ENCODE results near the gene CALHM5. TPM values are rescaled to one million over a fixed set of nuclear protein-coding genes. Genes with fewer than 3 reads are reported as not detected.

The CALHM5 gene
- total and polyA plus RNA-seq, 2 donors from 2014 or later: 1.3 to 2.1 TPM

DNA sequence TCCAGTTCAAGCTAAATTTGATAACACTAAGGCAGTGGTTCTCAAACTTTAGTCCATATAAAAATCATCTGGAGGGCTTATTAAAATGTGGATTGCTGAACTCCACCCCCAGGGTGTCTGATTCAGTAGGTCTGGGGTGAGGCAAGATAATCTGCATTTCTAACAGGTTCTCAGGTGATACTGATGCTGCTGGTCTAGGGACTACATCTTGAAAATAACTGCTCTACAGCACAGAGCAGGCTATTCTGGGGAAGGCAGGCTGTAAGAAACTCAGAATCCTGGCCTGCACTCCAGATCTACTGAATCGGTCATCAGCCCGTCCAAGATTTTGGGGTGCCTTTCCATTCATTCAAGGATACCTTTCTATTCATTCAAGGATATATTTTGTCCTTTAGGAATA, 11.5 kb downstream of the CALHM5 start:
- intact Hi-C loops (cut with DNase I): no loop called here
- peaks cover 0 to 3% (median 0%) of the 10 kb centered on the region in 3 donors for H3K4me1 ChIP-seq (ENCODE audit: control insufficient read depth in 2 of 3, insufficient read depth in 2 of 3, low read depth in 1 of 3, low read length in 3 of 3)
- DNase-seq: no peak
- H3K4me3 ChIP-seq (ENCODE audit: low read length in 3 of 3): no peak overlapping the region
- no peaks in the 10 kb centered on the region for H3K27me3 ChIP-seq (ENCODE audit: control insufficient read depth, insufficient read depth, low read length)
- H3K27ac ChIP-seq (ENCODE audit: low read depth in 2 of 2, low read length in 2 of 2): no peak overlapping the region
- no peak overlapping the region for H3K9ac ChIP-seq (ENCODE audit: low read length in 3 of 3)
- H3K36me3 ChIP-seq (ENCODE audit: control insufficient read depth in 2 of 3, insufficient read depth in 3 of 3, low read length in 3 of 3): no peaks in the 10 kb centered on the region
- TF ChIP-seq, protein P1, sequence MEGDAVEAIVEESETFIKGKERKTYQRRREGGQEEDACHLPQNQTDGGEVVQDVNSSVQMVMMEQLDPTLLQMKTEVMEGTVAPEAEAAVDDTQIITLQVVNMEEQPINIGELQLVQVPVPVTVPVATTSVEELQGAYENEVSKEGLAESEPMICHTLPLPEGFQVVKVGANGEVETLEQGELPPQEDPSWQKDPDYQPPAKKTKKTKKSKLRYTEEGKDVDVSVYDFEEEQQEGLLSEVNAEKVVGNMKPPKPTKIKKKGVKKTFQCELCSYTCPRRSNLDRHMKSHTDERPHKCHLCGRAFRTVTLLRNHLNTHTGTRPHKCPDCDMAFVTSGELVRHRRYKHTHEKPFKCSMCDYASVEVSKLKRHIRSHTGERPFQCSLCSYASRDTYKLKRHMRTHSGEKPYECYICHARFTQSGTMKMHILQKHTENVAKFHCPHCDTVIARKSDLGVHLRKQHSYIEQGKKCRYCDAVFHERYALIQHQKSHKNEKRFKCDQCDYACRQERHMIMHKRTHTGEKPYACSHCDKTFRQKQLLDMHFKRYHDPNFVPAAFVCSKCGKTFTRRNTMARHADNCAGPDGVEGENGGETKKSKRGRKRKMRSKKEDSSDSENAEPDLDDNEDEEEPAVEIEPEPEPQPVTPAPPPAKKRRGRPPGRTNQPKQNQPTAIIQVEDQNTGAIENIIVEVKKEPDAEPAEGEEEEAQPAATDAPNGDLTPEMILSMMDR (IDR thresholded peaks at IDR 0.05; ENCODE audit: borderline replicate concordance, extremely low read depth, insufficient read depth): no peak
- FAIRE-seq: no peak
- no peaks in the 10 kb centered on the region for H3K9me3 ChIP-seq (ENCODE audit: control insufficient read depth in 2 of 3, insufficient read depth in 1 of 3, low read length in 3 of 3)

DNA sequence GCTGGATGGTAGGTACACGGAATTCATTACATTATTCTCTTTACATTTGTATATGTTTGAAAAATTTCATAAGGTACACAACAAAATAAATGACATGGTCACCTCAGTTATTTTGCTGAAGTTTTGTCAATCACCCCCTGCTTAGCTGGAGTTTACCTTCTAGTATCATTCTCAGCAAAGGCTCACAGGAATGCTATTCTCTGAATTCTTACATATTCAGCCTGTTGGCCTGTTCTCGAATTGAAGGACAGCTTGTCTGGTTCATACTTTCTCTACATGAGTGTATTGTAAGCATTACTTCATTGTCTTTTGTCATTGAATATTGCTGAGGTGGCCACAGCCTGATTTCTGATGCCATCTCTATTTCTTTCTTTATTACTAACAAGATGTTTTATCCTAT, 12.8 kb downstream of the CALHM5 start:
- TF ChIP-seq, protein P1 (IDR thresholded peaks at IDR 0.05; ENCODE audit: borderline replicate concordance, extremely low read depth, insufficient read depth): no peak
- H3K4me3 ChIP-seq (ENCODE audit: low read length in 3 of 3): no peak overlapping the region
- H3K27ac ChIP-seq (ENCODE audit: low read depth in 2 of 2, low read length in 2 of 2): no peak overlapping the region
- no peaks in the 10 kb centered on the region for H3K36me3 ChIP-seq (ENCODE audit: control insufficient read depth in 2 of 3, insufficient read depth in 3 of 3, low read length in 3 of 3)
- peaks cover 0 to 3% (median 0%) of the 10 kb centered on the region in 3 donors for H3K4me1 ChIP-seq (ENCODE audit: control insufficient read depth in 2 of 3, insufficient read depth in 2 of 3, low read depth in 1 of 3, low read length in 3 of 3)
- no peaks in the 10 kb centered on the region for H3K27me3 ChIP-seq (ENCODE audit: control insufficient read depth, insufficient read depth, low read length)
- DNase-seq (no peak), FAIRE-seq (no peak)
- intact Hi-C loops (cut with DNase I): no loop called here
- H3K9ac ChIP-seq (ENCODE audit: low read length in 3 of 3): no peak overlapping the region
- H3K9me3 ChIP-seq (ENCODE audit: control insufficient read depth in 2 of 3, insufficient read depth in 1 of 3, low read length in 3 of 3): no peaks in the 10 kb centered on the region

DNA sequence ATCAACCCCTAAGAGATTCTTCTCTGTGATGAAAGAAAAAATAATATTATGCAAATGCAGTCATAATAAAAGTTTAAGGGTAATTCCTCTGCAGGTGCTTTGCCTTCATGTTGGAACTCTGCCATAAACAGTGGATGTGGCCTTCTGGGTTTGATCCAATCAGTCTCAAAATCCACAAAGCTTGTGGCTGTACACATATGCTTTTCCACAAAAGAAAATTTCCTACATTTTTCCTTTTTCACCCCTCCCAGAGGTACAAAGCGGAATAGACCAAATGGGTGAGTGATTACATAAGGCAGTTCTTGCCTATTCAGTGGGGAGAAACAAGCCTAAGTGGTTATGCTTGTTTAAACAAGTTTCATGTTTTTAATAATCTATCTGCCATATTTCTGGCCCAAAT, 16.7 kb downstream of the CALHM5 start:
- Histone ChIP-seq H3K4me1 (ENCODE audit: control insufficient read depth in 2 of 3, insufficient read depth in 2 of 3, low read depth in 1 of 3, low read length in 3 of 3) (peaks cover 2 to 4% (median 3%) of the 10 kb centered on the region in 3 donors), H3K27ac (ENCODE audit: low read depth in 2 of 2, low read length in 2 of 2) (no peak overlapping the region), H3K36me3 (ENCODE audit: control insufficient read depth in 2 of 3, insufficient read depth in 3 of 3, low read length in 3 of 3) (no peaks in the 10 kb centered on the region), H3K4me3 (ENCODE audit: low read length in 3 of 3) (no peak overlapping the region), H3K9ac (ENCODE audit: low read length in 3 of 3) (no peak overlapping the region), H3K27me3 (ENCODE audit: control insufficient read depth, insufficient read depth, low read length) (no peaks in the 10 kb centered on the region), H3K9me3 (ENCODE audit: control insufficient read depth in 2 of 3, insufficient read depth in 1 of 3, low read length in 3 of 3) (no peaks in the 10 kb centered on the region)
- FAIRE-seq (no peak), DNase-seq (peak in 2 of 5 donors; percentile 49 to 51)
- intact Hi-C loops (cut with DNase I): no loop called here
- TF ChIP-seq, protein P1 (IDR thresholded peaks at IDR 0.05; ENCODE audit: borderline replicate concordance, extremely low read depth, insufficient read depth): no peak

DNA sequence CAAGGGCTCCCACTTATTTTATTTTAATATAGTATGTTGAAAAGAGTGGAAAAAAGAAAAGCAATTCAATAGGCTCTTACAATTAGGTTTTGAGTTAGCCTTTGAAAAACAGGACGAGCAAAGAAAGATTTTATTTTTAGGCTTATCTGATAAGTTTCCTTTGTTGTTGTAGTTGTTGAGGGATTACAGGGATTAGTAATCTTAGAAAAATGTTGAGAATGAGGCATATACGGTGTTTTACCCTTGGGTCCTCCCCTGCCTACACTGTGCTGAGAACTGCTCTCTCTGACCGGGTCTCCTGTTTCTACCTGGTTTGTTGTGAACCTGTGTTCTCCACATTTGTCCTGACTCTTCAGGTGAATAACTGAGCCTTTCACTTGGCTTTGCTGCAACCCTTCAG, 17.3 kb downstream of the CALHM5 start:
- H3K36me3 ChIP-seq (ENCODE audit: control insufficient read depth in 2 of 3, insufficient read depth in 3 of 3, low read length in 3 of 3): no peaks in the 10 kb centered on the region
- TF ChIP-seq, protein P1 (IDR thresholded peaks at IDR 0.05; ENCODE audit: borderline replicate concordance, extremely low read depth, insufficient read depth): no peak
- no peaks in the 10 kb centered on the region for H3K9me3 ChIP-seq (ENCODE audit: control insufficient read depth in 2 of 3, insufficient read depth in 1 of 3, low read length in 3 of 3)
- peaks cover 2 to 4% (median 3%) of the 10 kb centered on the region in 3 donors for H3K4me1 ChIP-seq (ENCODE audit: control insufficient read depth in 2 of 3, insufficient read depth in 2 of 3, low read depth in 1 of 3, low read length in 3 of 3)
- H3K9ac ChIP-seq (ENCODE audit: low read length in 3 of 3): no peak overlapping the region
- intact Hi-C loops (cut with DNase I): no loop called here
- no peak overlapping the region for H3K4me3 ChIP-seq (ENCODE audit: low read length in 3 of 3)
- DNase-seq: no peak
- FAIRE-seq: no peak
- no peak overlapping the region for H3K27ac ChIP-seq (ENCODE audit: low read depth in 2 of 2, low read length in 2 of 2)
- no peaks in the 10 kb centered on the region for H3K27me3 ChIP-seq (ENCODE audit: control insufficient read depth, insufficient read depth, low read length)
